ENCODE measurements around the gene ZNF277.
"Not testable (repeated sequence)": the region's sequence is repeated elsewhere in the genome, so short reads cannot be mapped to it uniquely, and the experiment has no call there.

Gene ZNF277

DNA sequence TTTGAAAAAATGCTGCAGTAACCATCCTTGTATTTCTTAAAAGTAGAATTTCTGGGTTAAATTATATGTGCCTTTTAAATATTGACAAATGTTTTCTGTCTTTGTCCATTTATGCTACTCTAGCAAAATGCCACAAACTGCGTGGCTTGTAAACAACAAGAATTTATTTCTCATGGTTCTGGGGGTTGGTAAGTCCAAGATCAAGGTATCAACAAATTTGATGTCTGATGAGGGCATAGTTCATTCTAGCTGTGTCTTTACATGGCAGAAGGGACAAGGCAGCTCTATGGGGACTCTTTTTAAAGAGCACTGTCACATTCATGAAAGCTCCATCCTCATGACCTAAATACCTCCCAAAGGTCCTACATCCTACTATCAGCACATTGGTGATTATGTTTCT, 27.7 kb downstream of the ZNF277 start:
- DNase-seq (ENCODE audit: low read depth): no peak
- no peak overlapping the region for H3K4me3 ChIP-seq (ENCODE audit: low read depth, low read length)

DNA sequence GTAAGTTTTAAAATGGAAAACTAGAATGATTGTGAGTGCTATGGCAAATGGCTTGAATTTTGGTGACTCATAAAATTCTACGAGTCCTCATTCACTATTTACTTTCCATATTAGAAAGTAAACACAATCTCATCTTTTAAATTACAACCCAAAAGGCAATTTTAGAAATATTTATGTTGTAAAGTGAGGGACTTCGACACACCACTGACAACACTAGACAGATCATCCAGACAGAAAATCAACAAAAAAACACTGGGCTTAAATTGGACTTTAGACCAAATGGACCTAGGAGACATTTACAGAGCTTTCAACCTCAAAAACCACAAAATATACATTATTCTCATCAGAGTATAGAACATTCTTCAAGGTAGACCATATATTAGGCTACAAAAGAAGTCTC, 30.1 kb downstream of the ZNF277 start:
- H3K4me3 ChIP-seq (ENCODE audit: low read depth, low read length): no peak overlapping the region
- no peak for DNase-seq (ENCODE audit: low read depth)
- no peak for TF ChIP-seq MYC (IDR thresholded peaks at IDR 0.05; ENCODE audit: low read depth, low read length)
- TF ChIP-seq, protein P1, sequence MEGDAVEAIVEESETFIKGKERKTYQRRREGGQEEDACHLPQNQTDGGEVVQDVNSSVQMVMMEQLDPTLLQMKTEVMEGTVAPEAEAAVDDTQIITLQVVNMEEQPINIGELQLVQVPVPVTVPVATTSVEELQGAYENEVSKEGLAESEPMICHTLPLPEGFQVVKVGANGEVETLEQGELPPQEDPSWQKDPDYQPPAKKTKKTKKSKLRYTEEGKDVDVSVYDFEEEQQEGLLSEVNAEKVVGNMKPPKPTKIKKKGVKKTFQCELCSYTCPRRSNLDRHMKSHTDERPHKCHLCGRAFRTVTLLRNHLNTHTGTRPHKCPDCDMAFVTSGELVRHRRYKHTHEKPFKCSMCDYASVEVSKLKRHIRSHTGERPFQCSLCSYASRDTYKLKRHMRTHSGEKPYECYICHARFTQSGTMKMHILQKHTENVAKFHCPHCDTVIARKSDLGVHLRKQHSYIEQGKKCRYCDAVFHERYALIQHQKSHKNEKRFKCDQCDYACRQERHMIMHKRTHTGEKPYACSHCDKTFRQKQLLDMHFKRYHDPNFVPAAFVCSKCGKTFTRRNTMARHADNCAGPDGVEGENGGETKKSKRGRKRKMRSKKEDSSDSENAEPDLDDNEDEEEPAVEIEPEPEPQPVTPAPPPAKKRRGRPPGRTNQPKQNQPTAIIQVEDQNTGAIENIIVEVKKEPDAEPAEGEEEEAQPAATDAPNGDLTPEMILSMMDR (IDR thresholded peaks at IDR 0.05; ENCODE audit: low read depth, low read length): no peak

More for the DNA sequence above, 27.7 kb downstream of the ZNF277 start:
- TF ChIP-seq, protein P1 (IDR thresholded peaks at IDR 0.05; ENCODE audit: low read depth, low read length): no peak
- TF ChIP-seq POLR2A (IDR thresholded peaks at IDR 0.05; ENCODE audit: extremely low read depth, insufficient read length): no peak
- TF ChIP-seq MYC (IDR thresholded peaks at IDR 0.05; ENCODE audit: low read depth, low read length): no peak
- TF ChIP-seq, protein P2, sequence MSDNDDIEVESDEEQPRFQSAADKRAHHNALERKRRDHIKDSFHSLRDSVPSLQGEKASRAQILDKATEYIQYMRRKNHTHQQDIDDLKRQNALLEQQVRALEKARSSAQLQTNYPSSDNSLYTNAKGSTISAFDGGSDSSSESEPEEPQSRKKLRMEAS (IDR thresholded peaks at IDR 0.05; ENCODE audit: low read depth, low read length): no peak

DNA sequence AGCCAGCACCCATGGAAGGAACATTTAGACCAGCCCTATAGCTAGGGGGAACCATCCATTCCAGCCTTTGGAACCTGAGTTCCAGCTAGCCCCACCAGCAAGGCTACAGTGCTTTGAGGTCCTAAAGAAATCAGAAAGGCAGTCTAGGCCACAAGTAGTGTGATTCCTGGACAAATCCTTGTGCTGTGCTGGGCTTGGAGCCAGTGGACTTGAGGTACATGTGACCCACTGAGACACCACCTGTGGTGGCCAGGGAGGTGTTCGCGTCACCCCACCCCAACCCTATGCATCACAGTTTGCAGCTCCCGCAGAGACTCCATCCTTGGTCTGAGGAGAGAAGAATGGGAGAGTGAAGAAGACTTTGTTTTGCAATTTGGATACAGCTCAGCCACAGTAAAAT, 31.8 kb downstream of the ZNF277 start:
- DNase-seq (ENCODE audit: low read depth): no peak
- no peak overlapping the region for H3K4me3 ChIP-seq (ENCODE audit: low read depth, low read length)
- TF ChIP-seq, protein P2 (IDR thresholded peaks at IDR 0.05; ENCODE audit: low read depth, low read length): no peak
- TF ChIP-seq MYC (IDR thresholded peaks at IDR 0.05; ENCODE audit: low read depth, low read length) (no peak), POLR2A (IDR thresholded peaks at IDR 0.05; ENCODE audit: extremely low read depth, insufficient read length) (no peak)
- TF ChIP-seq, protein P1 (IDR thresholded peaks at IDR 0.05; ENCODE audit: low read depth, low read length): no peak

GRCh38 chr7:112238852-112239610, 32.5 kb downstream of the ZNF277 start:
- H3K4me3 ChIP-seq (ENCODE audit: low read depth, low read length): no peak overlapping the region
- TF ChIP-seq POLR2A (IDR thresholded peaks at IDR 0.05; ENCODE audit: extremely low read depth, insufficient read length) (no peak), MYC (IDR thresholded peaks at IDR 0.05; ENCODE audit: low read depth, low read length) (no peak)
- TF ChIP-seq, protein P1 (IDR thresholded peaks at IDR 0.05; ENCODE audit: low read depth, low read length): no peak
- TF ChIP-seq, protein P2 (IDR thresholded peaks at IDR 0.05; ENCODE audit: low read depth, low read length): no peak
- no peak for DNase-seq (ENCODE audit: low read depth)

- no peak for DNase-seq (ENCODE audit: low read depth)
- TF ChIP-seq, protein P1 (IDR thresholded peaks at IDR 0.05; ENCODE audit: low read depth, low read length): no peak
- TF ChIP-seq MYC (IDR thresholded peaks at IDR 0.05; ENCODE audit: low read depth, low read length): no peak
- no peak for TF ChIP-seq POLR2A (IDR thresholded peaks at IDR 0.05; ENCODE audit: extremely low read depth, insufficient read length)
- TF ChIP-seq, protein P2 (IDR thresholded peaks at IDR 0.05; ENCODE audit: low read depth, low read length): no peak
- no peak overlapping the region for H3K4me3 ChIP-seq (ENCODE audit: low read depth, low read length)
Measured at GRCh38 chr7:112248598-112248997, 42.1 kb downstream of the ZNF277 start.

DNA sequence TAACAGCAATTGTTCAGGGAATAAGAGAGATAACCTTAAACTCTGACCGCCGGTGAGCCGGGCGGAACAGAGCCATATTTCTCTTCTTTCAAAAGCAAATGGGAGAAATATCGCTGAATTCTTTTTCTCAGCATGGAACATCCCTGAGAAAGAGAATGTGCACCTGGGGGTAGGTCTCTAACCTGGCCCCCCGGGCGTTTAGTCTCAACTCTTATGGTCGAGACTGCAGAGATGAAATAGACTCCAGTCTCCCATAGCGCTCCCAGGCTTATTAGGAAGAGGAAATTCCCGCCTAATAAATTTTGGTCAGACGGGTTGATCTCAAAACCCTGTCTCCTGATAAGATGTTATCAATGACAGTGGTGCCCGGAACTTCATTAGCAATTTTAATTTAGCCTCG, 43.5 kb downstream of the ZNF277 start:
- H3K4me3 ChIP-seq (ENCODE audit: low read depth, low read length); DNase-seq (ENCODE audit: low read depth): not testable (repeated sequence)
